ENCODE measurements around the gene CNTN2.
A peak's percentile ranks its signal among the peaks of the same experiment; 100 is the strongest.

CNTN2 gene

DNA sequence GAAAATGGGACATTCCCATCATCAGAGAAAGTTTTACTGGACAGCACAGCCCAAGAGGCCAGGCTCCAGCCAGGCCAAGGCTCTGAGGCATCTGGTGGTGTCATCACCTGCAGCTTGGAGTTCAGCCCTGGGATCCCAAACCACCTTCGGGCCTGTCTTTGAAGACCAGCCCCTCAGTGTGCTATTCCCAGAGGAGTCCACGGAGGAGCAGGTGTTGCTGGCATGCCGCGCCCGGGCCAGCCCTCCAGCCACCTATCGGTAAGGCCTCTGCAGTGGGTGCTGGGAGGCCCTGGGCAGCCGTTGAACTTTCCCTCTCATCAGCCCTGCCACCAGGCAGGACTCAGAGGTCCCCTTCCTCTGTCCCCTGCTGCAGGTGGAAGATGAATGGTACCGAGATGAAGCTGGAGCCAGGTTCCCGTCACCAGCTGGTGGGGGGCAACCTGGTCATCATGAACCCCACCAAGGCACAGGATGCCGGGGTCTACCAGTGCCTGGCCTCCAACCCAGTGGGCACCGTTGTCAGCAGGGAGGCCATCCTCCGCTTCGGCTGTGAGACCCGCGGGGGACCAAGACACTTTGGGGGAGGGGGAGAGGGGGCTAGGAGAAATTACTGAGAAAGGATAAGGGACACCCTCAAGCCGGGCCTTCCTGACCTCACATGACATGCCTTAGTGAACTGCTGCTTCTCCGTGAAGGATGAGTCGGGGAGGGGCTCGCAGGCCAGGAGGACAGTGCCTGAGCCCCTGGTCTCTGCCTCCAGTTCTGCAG is 15.0 kb downstream of the CNTN2 start:
- DNase-seq (ENCODE audit: low read depth) = no peak
- TF ChIP-seq CTCF (IDR thresholded peaks at IDR 0.05; ENCODE audit: insufficient read depth, low read depth, low read length, missing control alignments) = no peak
- H3K4me3 ChIP-seq (ENCODE audit: low read length) = no peak overlapping the region

GRCh38 chr1:205058853-205059252 is 15.8 kb downstream of the CNTN2 start:
- no peak for TF ChIP-seq CTCF (IDR thresholded peaks at IDR 0.05; ENCODE audit: insufficient read depth, low read depth, low read length, missing control alignments)
- DNase-seq (ENCODE audit: low read depth) = no peak
- no peak overlapping the region for H3K4me3 ChIP-seq (ENCODE audit: low read length)

DNA sequence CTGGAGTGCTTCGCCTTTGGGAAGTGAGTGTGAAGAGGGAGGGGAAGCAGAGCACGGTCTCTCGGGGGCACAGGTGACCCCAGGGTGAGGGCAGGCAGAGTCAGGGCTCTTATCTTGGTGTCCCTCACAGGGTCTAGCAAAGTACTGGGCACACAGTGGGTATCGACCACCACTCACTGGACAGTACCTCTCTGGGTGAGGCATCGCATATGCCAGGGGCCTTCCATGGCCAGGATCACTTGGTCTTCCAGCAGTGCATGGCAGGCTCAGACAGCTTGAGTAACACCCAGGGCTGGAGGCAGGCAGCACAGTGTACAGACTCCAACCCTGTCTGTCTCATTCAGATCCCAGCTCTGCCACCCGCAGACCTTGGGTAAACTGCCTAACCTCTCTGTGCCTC is 16.6 kb downstream of the CNTN2 start:
- no peak for TF ChIP-seq CTCF (IDR thresholded peaks at IDR 0.05; ENCODE audit: insufficient read depth, low read depth, low read length, missing control alignments)
- no peak for DNase-seq (ENCODE audit: low read depth)
- no peak overlapping the region for H3K4me3 ChIP-seq (ENCODE audit: low read length)

DNA sequence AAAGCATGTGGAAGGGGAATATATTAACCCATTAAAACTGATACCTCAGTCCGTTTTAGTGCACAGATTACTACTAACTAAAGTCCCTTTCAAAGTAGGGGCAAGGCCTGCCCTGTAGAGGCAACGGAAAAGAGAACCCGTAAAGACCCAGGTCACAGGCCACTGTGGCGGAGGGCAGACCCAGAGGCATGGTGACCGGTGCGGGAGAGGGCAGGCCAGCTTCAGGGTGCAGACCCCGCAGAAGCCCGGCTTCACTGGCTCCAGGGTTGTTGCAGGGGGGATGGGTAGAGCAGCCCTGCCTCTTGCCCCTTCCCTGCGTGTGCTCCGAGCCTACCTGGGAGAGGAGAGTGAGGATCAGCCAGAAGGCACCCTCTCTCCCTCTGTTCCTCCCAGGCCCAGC is 17.7 kb downstream of the CNTN2 start:
- DNase-seq (ENCODE audit: low read depth) = no peak
- no peak overlapping the region for H3K4me3 ChIP-seq (ENCODE audit: low read length)
- no peak for TF ChIP-seq CTCF (IDR thresholded peaks at IDR 0.05; ENCODE audit: insufficient read depth, low read depth, low read length, missing control alignments)

DNA sequence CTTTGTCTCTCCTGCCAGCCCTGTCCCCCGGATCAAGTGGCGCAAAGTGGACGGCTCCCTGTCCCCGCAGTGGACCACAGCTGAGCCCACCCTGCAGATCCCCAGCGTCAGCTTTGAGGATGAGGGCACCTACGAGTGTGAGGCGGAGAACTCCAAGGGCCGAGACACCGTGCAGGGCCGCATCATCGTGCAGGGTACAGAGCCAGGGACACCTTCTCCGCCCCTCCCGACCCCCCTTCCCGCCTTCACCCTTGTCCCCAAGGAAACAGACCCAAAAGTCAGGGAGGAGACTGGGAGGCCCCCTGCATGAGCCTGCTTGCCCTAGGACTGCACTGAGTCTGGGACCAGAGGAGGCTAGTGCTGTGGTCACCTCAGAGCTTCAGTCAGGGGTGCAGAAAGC is 18.2 kb downstream of the CNTN2 start:
- TF ChIP-seq CTCF (IDR thresholded peaks at IDR 0.05; ENCODE audit: insufficient read depth, low read depth, low read length, missing control alignments) = no peak
- no peak overlapping the region for H3K4me3 ChIP-seq (ENCODE audit: low read length)
- no peak for DNase-seq (ENCODE audit: low read depth)

- TF ChIP-seq CTCF (IDR thresholded peaks at IDR 0.05; ENCODE audit: insufficient read depth, low read depth, low read length, missing control alignments) = peak; percentile 92
- H3K4me3 ChIP-seq (ENCODE audit: low read length) = no peak overlapping the region
- DNase-seq (ENCODE audit: low read depth) = peak; percentile 59
These were observed 18.7 kb downstream of the CNTN2 start for GRCh38 chr1:205061665-205062069.

DNA sequence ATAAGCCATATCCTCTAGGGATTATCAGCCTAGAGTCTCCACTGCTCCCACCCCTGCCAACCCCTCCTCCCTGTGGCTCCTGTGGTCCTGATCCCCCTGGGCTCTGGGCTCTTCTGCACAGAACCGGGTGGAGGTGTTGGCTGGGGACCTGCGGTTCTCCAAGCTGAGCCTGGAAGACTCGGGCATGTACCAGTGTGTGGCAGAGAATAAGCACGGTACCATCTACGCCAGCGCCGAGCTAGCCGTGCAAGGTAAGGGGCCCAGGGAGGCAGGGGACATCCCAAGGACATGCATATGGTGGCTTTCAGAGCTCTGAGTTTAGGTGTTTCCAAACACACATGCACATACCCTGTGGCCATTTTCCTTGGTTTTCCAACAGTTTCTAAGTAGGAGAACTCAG is 19.3 kb downstream of the CNTN2 start:
- no peak overlapping the region for H3K4me3 ChIP-seq (ENCODE audit: low read length)
- no peak for DNase-seq (ENCODE audit: low read depth)
- no peak for TF ChIP-seq CTCF (IDR thresholded peaks at IDR 0.05; ENCODE audit: insufficient read depth, low read depth, low read length, missing control alignments)

All from epithelial cell of esophagus (primary cell).